Measurements from ENCODE around the gene SEMA5B. TPM values are rescaled to one million over a fixed set of nuclear protein-coding genes. Genes with fewer than 3 reads are reported as not detected.

The SEMA5B gene
- total RNA-seq, 6 donors from 2014 or later: 0.33 to 0.71 (median 0.65) TPM; not detected in 2

- no peak for DNase-seq
- no peaks in the 10 kb centered on the region for H3K9me3 ChIP-seq
- TF ChIP-seq POLR2AphosphoS5 (IDR thresholded peaks at IDR 0.05): no peak
- TF ChIP-seq POLR2A (IDR thresholded peaks at IDR 0.05): no peak
- no peak for TF ChIP-seq CTCF (IDR thresholded peaks at IDR 0.05)
- no peak for TF ChIP-seq EP300 (IDR thresholded peaks at IDR 0.05)
- no peaks in the 10 kb centered on the region for H3K27me3 ChIP-seq
- peak overlapping the region in 2 of 4 donors; percentile 66 to 71 for H3K27ac ChIP-seq
- no peak overlapping the region for H3K4me3 ChIP-seq
- peaks cover 32 to 51% (median 40%) of the 10 kb centered on the region in 4 donors for H3K4me1 ChIP-seq
- no peaks in the 10 kb centered on the region for H3K36me3 ChIP-seq
- ATAC-seq (ENCODE audit: low FRiP score in 2 of 2): no peak
- 80 to 91% methylated on average over 1 of the region's 1 CpG for WGBS, 2 donors
Measured at GRCh38 chr3:123075359-123075758, 47.8 kb upstream of the SEMA5B start.

DNA sequence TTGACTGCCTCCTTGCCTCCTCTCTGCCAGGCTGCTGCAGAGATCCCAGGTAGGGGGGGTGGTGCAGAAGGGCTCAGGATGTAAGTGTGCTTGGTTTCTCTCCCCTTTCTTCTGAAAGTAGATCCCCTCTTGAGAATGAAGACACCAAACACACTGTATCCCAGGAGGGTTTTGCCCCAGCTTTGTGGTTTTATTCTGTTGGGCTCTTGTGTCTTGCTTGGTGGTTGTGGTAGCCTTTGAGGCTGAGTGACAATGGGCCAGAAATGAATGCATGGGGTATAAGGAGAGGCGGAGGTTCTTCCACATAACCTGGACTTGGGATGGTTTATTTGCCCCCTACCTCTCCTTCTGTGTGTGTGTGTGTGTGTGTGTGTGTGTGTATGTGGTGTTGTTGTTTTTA, 45.0 kb upstream of the SEMA5B start:
- Histone ChIP-seq H3K4me1 (peaks cover 44 to 66% (median 50%) of the 10 kb centered on the region in 4 donors), H3K4me3 (no peak overlapping the region), H3K27ac (no peak overlapping the region), H3K36me3 (no peaks in the 10 kb centered on the region), H3K9me3 (no peaks in the 10 kb centered on the region), H3K27me3 (no peaks in the 10 kb centered on the region)
- 67 to 93% methylated on average over 1 of the region's 1 CpG for WGBS, 2 donors
- ATAC-seq (ENCODE audit: low FRiP score in 2 of 2) (no peak), DNase-seq (no peak)
- TF ChIP-seq POLR2A (IDR thresholded peaks at IDR 0.05) (no peak), CTCF (IDR thresholded peaks at IDR 0.05) (no peak), EP300 (IDR thresholded peaks at IDR 0.05) (no peak), POLR2AphosphoS5 (IDR thresholded peaks at IDR 0.05) (no peak)

DNA sequence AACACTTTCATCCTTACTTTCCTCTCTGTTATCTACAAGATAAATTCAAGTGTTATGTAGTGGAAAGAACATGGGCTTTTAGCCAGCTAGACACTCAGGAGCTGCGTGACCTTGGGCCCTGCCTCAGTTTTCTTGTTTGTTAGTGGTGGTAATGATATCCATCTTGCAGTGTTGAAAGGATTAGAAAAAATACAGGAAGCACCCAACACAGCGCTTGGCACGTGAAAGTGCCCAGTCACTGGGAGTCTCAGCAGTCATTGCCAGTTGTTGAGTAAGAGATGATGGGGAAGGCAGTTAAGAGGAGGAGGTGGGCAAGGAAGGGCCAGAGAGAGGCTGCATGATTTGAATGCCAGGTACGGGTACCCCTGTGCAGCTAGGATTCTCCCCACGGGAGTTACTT, 44.6 kb upstream of the SEMA5B start:
- peak overlapping the region; percentile 13 to 73 (median 50) for H3K27ac ChIP-seq
- no peaks in the 10 kb centered on the region for H3K9me3 ChIP-seq
- peaks cover 43 to 63% (median 49%) of the 10 kb centered on the region in 4 donors for H3K4me1 ChIP-seq
- WGBS, 2 donors: 27 to 35% methylated on average over 5 of the region's 5 CpGs
- ATAC-seq (ENCODE audit: low FRiP score in 2 of 2) (no peak), DNase-seq (peak in 1 of 2 donors; percentile 53)
- no peak overlapping the region for H3K4me3 ChIP-seq
- no peaks in the 10 kb centered on the region for H3K27me3 ChIP-seq
- no peaks in the 10 kb centered on the region for H3K36me3 ChIP-seq
- TF ChIP-seq EP300 (IDR thresholded peaks at IDR 0.05) (peak in 1 of 4 donors; percentile 23), POLR2A (IDR thresholded peaks at IDR 0.05) (no peak)

DNA sequence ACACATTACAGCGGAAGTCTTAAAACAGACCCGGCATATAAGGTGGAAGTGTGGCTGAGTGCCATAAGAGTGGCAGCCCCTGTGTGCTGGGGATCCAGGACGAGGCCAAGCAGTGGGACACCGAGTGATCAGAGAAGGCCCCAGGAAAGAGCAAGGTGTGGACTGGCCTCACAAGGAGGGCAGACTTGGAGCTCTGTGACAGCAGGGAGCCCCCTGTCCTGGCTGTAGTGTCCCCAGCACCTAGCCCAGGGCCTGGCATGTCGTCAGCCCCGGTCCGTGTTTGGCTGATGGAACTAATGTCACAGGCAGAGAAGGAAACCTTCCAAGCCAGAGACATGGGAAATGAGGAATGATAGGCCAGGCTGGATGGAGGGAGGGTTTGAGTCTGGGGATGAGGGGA, 44.0 kb upstream of the SEMA5B start:
- H3K4me1 ChIP-seq: peaks cover 37 to 60% (median 44%) of the 10 kb centered on the region in 4 donors

DNA sequence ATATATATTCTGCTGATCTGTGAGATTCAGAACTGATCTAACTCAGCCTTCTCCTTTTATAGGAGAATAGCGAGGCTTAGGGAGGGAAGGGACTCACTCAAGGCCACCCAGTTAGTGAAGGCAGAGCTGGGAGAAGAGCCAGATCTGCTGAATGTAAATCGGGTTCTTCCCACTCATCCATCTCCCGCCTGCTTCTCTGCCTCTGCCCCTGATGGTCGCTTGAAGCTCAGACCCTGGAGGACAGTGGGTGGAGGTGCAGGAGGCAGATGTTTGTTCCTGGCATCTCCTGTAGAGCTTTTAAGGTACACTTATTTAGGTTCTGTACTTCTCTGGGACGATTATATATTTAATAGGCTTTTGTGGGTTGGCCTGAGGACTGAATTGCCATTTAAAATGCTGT, 43.6 kb upstream of the SEMA5B start:
- Histone ChIP-seq H3K4me1 (peaks cover 33 to 58% (median 39%) of the 10 kb centered on the region in 4 donors), H3K9me3 (no peaks in the 10 kb centered on the region), H3K27ac (peak overlapping the region; percentile 13 to 73 (median 50)), H3K36me3 (no peaks in the 10 kb centered on the region), H3K4me3 (no peak overlapping the region), H3K27me3 (no peaks in the 10 kb centered on the region)
- 45 to 56% methylated on average over 5 of the region's 5 CpGs for WGBS, 2 donors
- no peak for ATAC-seq (ENCODE audit: low FRiP score in 2 of 2)
- no peak for DNase-seq
- TF ChIP-seq CTCF (IDR thresholded peaks at IDR 0.05) (peak in 3 of 6 experiments; percentile 13 to 33 (median 19)), EP300 (IDR thresholded peaks at IDR 0.05) (no peak)

More for the DNA sequence above, 44.0 kb upstream of the SEMA5B start:
- H3K9me3 ChIP-seq: no peaks in the 10 kb centered on the region
- H3K4me3 ChIP-seq: no peak overlapping the region
- DNase-seq (no peak), ATAC-seq (ENCODE audit: low FRiP score in 2 of 2) (no peak)
- H3K27ac ChIP-seq: peak overlapping the region; percentile 13 to 73 (median 50)
- no peaks in the 10 kb centered on the region for H3K27me3 ChIP-seq
- H3K36me3 ChIP-seq: no peaks in the 10 kb centered on the region
- 55 to 57% methylated on average over 7 of the region's 7 CpGs for WGBS, 2 donors
- no peak for TF ChIP-seq CTCF (IDR thresholded peaks at IDR 0.05)
- TF ChIP-seq POLR2A (IDR thresholded peaks at IDR 0.05): no peak
- no peak for TF ChIP-seq POLR2AphosphoS5 (IDR thresholded peaks at IDR 0.05)
- no peak for TF ChIP-seq EP300 (IDR thresholded peaks at IDR 0.05)
